Measurements from ENCODE around the gene ADAMTS16.

Gene ADAMTS16

GRCh38 chr5:5188376-5189050 is 48.4 kb downstream of the ADAMTS16 start:
- no peak for DNase-seq (ENCODE audit: low spot score)

GRCh38 chr5:5189051-5189430 is 48.9 kb downstream of the ADAMTS16 start:
- no peak for DNase-seq (ENCODE audit: low spot score)

- no peak for DNase-seq (ENCODE audit: low spot score)
Observed at GRCh38 chr5:5191906-5192305, 51.8 kb downstream of the ADAMTS16 start.

GRCh38 chr5:5192681-5193080 is 52.6 kb downstream of the ADAMTS16 start:
- DNase-seq (ENCODE audit: low spot score), result no peak

- no peak for DNase-seq (ENCODE audit: low spot score)
Observed at GRCh38 chr5:5195128-5195918, 55.2 kb downstream of the ADAMTS16 start.

- no peak for DNase-seq (ENCODE audit: low spot score)
Observed at GRCh38 chr5:5198135-5198534, 58.0 kb downstream of the ADAMTS16 start.

- no peak for DNase-seq (ENCODE audit: low spot score)
Observed at GRCh38 chr5:5198815-5199214, 58.7 kb downstream of the ADAMTS16 start.

- no peak for DNase-seq (ENCODE audit: low spot score)
Observed at GRCh38 chr5:5199495-5199894, 59.4 kb downstream of the ADAMTS16 start.

GRCh38 chr5:5200133-5200532 is 60.0 kb downstream of the ADAMTS16 start:
- no peak for DNase-seq (ENCODE audit: low spot score)

- DNase-seq (ENCODE audit: low spot score), result no peak
Observed at GRCh38 chr5:5202321-5202720, 62.2 kb downstream of the ADAMTS16 start.

- no peak for DNase-seq (ENCODE audit: low spot score)
Observed at GRCh38 chr5:5203451-5203850, 63.3 kb downstream of the ADAMTS16 start.

GRCh38 chr5:5207828-5208227 is 67.7 kb downstream of the ADAMTS16 start:
- no peak for DNase-seq (ENCODE audit: low spot score)

GRCh38 chr5:5209089-5209488 is 69.0 kb downstream of the ADAMTS16 start:
- DNase-seq (ENCODE audit: low spot score), result no peak

- DNase-seq (ENCODE audit: low spot score), result no peak
Observed at GRCh38 chr5:5209510-5210286, 69.6 kb downstream of the ADAMTS16 start.

- no peak for DNase-seq (ENCODE audit: low spot score)
Observed at GRCh38 chr5:5217371-5217770, 77.2 kb downstream of the ADAMTS16 start.

GRCh38 chr5:5218396-5218795 is 78.3 kb downstream of the ADAMTS16 start:
- DNase-seq (ENCODE audit: low spot score), result no peak

GRCh38 chr5:5219541-5219940 is 79.4 kb downstream of the ADAMTS16 start:
- no peak for DNase-seq (ENCODE audit: low spot score)

GRCh38 chr5:5220901-5221631 is 80.9 kb downstream of the ADAMTS16 start:
- no peak for DNase-seq (ENCODE audit: low spot score)

- DNase-seq (ENCODE audit: low spot score), result no peak
Observed at GRCh38 chr5:5221724-5222123, 81.6 kb downstream of the ADAMTS16 start.

- DNase-seq (ENCODE audit: low spot score), result no peak
Observed at GRCh38 chr5:5231576-5231975, 91.4 kb downstream of the ADAMTS16 start.

- no peak for DNase-seq (ENCODE audit: low spot score)
Observed at GRCh38 chr5:5234912-5235311, 94.8 kb downstream of the ADAMTS16 start.

GRCh38 chr5:5235685-5236084 is 95.6 kb downstream of the ADAMTS16 start:
- no peak for DNase-seq (ENCODE audit: low spot score)

Data from HuH-7.5 (cell line).